Measurements from ENCODE around the gene PTPRO.

The PTPRO gene

DNA sequence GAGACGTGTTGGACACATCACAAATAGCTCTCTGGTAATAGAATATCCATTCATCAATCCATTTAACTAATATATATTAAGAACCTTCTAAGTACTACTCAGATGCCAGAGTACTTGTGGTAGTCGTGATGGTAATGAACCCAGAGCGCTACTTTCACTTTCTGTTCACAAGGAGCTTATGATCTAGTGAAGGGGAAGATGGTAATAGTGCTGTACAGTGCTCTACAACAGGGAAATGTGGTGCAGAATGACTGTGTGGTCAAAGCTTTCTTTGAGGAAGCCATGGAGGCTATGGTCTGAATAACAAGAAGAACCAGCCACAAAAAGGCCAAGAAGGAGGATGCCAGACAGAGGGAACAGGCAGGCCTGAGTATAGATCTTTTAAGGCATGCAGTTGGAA lies 212.0 kb downstream of the PTPRO start:
- Mint-ChIP-seq H3K9me3 (no peaks in the 10 kb centered on the region), H3K4me1 (peaks cover 6 to 7% of the 10 kb centered on the region in 2 donors), H3K27me3 (no peaks in the 10 kb centered on the region), H3K27ac (peak overlapping the region; percentile 53), H3K4me3 (peak overlapping the region; percentile 21 to 52), H3K36me3 (no peaks in the 10 kb centered on the region)
- no peak for DNase-seq
- peak; percentile 75 to 76 for ATAC-seq (replicated peaks)

DNA sequence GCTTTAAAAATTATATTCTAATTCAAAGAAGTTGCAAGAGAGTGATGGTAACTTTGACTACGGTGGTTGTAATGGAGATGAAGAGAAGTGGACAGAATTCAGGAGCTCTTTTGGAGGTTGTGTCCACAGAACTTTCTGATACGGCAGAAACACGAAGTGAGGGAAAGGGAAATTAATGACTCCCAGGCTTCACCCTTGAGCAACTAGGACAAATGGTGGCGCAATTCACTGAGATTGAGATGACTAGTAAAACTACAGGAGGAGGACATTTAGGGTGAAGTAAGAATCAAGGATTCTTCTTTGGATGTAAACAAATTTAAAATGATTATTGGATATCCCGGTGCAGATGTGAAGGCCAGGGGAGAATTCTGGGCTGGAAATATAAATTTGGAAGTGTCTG lies 212.6 kb downstream of the PTPRO start:
- ATAC-seq (replicated peaks) (no peak), DNase-seq (no peak)
- Mint-ChIP-seq H3K36me3 (no peaks in the 10 kb centered on the region), H3K4me3 (no peak overlapping the region), H3K27ac (no peak overlapping the region), H3K27me3 (no peaks in the 10 kb centered on the region), H3K4me1 (peaks cover 6 to 7% of the 10 kb centered on the region in 2 donors), H3K9me3 (no peaks in the 10 kb centered on the region)

DNA sequence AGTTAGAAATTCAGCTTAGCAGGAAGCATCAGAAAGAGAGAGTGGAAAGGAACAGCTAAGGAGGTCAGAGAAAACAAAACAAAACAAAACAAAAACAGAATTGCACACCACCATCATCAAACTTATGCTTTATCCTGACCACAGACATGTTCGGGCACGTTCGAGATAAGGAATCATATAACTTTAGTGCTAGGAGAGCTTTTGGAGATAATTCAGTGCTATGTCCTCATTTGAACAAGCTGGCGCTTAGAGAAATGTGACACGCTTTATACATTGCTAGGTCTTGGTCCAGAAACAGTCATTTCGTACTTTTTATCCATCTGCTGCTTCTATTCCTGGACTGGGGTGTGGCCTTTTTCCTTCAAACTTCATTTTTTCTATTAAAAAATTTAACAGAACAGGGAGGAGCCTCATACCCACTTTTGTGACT lies 213.1 kb downstream of the PTPRO start:
- no peak overlapping the region for H3K4me3 Mint-ChIP-seq
- no peaks in the 10 kb centered on the region for H3K36me3 Mint-ChIP-seq
- DNase-seq = no peak
- H3K4me1 Mint-ChIP-seq = peaks cover 6 to 7% of the 10 kb centered on the region in 2 donors
- no peaks in the 10 kb centered on the region for H3K27me3 Mint-ChIP-seq
- H3K9me3 Mint-ChIP-seq = no peaks in the 10 kb centered on the region
- H3K27ac Mint-ChIP-seq = no peak overlapping the region
- no peak for ATAC-seq (replicated peaks)

DNA sequence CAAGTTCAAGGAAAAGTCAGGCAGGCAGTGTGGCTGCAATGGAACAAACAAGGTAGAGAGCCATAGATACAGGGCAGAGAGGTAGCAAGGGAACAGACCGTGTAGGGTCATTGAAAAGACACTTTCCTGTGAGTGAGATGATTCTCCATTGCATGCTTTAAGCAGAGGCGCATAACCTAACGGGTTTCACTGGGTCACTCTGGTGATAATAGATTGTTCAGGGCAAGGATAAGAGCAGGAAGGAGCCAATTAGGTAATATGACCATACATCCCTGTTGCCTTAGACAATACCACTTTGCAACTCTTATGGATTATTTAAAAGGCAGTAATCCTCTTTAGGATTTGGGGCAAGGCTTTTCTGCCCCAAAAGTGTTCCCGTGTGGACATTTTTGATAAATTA lies 214.1 kb downstream of the PTPRO start:
- ATAC-seq (replicated peaks) (no peak), DNase-seq (no peak)
- H3K27me3 Mint-ChIP-seq = no peaks in the 10 kb centered on the region
- peaks cover 6 to 7% of the 10 kb centered on the region in 2 donors for H3K4me1 Mint-ChIP-seq
- H3K4me3 Mint-ChIP-seq = no peak overlapping the region
- no peaks in the 10 kb centered on the region for H3K9me3 Mint-ChIP-seq
- no peak overlapping the region for H3K27ac Mint-ChIP-seq
- no peaks in the 10 kb centered on the region for H3K36me3 Mint-ChIP-seq

DNA sequence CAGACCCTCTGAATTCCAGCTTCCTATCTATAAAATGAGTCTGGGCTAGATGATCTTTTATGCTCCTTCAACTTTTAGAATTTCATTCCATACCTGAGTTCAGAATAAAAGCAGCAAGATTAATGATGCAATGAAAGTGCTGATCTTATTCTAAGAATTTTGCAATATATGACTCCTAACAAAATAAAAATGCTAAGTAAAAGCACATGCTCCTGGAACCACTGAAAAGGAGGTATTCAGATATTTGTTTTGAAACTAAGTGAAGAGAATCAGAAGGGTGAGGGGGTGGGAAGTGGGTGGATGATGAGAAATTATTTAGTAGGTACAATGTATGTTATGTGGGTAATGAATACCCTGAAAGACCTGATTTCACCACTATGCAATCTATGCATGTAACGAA lies 216.6 kb downstream of the PTPRO start:
- DNase-seq (no peak), ATAC-seq (replicated peaks) (no peak)
- H3K27me3 Mint-ChIP-seq = no peaks in the 10 kb centered on the region
- no peak overlapping the region for H3K27ac Mint-ChIP-seq
- H3K9me3 Mint-ChIP-seq = no peaks in the 10 kb centered on the region
- no peak overlapping the region for H3K4me3 Mint-ChIP-seq
- no peaks in the 10 kb centered on the region for H3K36me3 Mint-ChIP-seq
- peaks cover 3 to 8% of the 10 kb centered on the region in 2 donors for H3K4me1 Mint-ChIP-seq

DNA sequence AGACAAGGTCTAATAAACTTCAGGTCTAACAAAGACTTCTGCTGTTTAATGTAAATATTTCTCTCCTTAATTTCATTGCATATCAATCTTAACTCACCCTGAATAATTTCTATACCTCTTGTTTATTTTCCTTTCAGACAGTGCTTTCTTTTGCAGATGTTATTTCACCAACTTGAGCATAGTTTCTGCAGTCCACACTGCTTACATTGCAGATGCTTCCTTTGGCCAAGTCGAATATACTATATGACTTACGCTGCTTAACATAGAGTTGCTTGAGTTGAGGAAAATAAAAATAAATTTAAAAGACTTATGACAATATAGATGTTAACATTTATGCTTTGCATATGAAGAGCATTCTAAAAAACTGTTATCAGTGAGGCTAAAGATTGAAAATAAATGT lies 217.7 kb downstream of the PTPRO start:
- H3K4me3 Mint-ChIP-seq = no peak overlapping the region
- no peak overlapping the region for H3K27ac Mint-ChIP-seq
- H3K36me3 Mint-ChIP-seq = no peaks in the 10 kb centered on the region
- ATAC-seq (replicated peaks) (no peak), DNase-seq (no peak)
- H3K9me3 Mint-ChIP-seq = no peaks in the 10 kb centered on the region
- H3K27me3 Mint-ChIP-seq = no peaks in the 10 kb centered on the region
- H3K4me1 Mint-ChIP-seq = peaks cover 6 to 19% of the 10 kb centered on the region in 2 donors

DNA sequence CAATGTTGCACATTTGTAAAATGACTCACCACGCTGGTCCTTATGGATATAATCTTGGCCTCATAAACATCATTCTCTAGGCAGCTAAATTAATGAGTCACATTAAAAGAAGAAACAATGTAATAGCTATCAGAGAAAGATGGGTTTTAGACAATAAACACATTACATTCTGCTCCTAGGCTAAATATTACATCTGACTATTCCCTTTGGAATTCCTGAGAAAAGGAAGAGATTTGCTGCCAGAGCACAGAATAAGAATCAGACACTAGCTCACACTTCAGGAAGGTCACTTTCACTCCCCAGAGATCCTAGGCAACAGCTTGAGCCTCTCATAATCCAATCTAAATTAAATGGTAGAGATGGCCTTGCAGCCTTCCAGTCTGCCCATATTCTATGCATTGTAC lies 218.2 kb downstream of the PTPRO start:
- no peak for ATAC-seq (replicated peaks)
- Mint-ChIP-seq H3K27ac (no peak overlapping the region), H3K4me1 (peaks cover 10 to 23% of the 10 kb centered on the region in 2 donors), H3K27me3 (no peaks in the 10 kb centered on the region), H3K36me3 (no peaks in the 10 kb centered on the region), H3K4me3 (no peak overlapping the region), H3K9me3 (no peaks in the 10 kb centered on the region)
- no peak for DNase-seq

DNA sequence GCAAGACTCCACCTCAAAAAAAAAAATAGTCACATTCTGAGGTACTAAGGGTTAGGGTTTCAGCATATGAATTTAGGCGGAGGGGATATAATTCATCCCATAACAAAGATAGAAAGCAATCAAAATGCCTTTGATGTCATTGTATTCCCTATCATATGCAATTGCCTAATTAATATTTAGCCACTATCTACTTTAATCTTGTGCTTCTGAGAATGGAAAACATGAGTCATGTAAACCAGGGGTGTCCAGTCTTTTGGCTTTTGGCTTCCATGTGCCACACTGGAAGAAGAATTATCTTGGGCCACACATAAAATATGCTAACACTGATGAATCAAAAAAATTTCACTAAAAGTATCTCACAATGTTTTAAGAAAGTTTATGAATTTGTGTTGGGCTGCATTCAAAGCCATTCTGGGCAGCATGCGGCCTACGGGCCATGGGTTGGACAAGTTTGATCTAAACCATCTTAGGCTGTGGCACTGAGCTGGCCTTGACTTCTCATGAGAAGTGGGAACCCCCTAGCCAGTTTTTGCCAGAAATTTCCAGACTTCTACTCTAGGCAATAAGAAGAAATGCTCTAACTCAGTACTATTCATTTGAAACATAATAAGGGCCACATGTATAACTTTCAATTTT lies 219.8 kb downstream of the PTPRO start:
- Mint-ChIP-seq H3K9me3 (no peaks in the 10 kb centered on the region), H3K27me3 (no peaks in the 10 kb centered on the region), H3K4me3 (no peak overlapping the region), H3K36me3 (no peaks in the 10 kb centered on the region), H3K4me1 (peaks cover 11 to 35% of the 10 kb centered on the region in 2 donors), H3K27ac (no peak overlapping the region)
- DNase-seq (no peak), ATAC-seq (replicated peaks) (no peak)

DNA sequence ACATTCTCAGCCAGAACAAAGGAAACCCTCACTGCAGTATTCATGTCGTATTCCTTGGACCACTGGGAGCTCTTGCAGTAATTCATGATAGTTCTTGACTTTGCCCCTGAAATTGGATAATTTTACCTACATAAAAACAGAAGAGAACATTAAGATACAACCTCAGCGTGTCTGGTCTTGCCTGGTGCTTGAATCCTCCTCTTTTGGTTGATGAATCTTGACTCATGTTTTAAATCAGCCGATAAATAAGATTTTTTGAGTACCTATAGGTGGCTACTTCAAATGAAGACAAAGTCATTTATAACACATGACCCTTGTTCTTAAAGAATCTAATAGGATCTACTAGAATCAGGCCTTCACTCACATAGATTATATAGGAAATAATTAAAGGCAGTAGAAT lies 221.0 kb downstream of the PTPRO start:
- Mint-ChIP-seq H3K27me3 (no peaks in the 10 kb centered on the region), H3K9me3 (no peaks in the 10 kb centered on the region), H3K4me1 (peaks cover 11 to 48% of the 10 kb centered on the region in 2 donors), H3K36me3 (no peaks in the 10 kb centered on the region), H3K4me3 (no peak overlapping the region), H3K27ac (peak overlapping the region; percentile 51)
- DNase-seq (no peak), ATAC-seq (replicated peaks) (no peak)

DNA sequence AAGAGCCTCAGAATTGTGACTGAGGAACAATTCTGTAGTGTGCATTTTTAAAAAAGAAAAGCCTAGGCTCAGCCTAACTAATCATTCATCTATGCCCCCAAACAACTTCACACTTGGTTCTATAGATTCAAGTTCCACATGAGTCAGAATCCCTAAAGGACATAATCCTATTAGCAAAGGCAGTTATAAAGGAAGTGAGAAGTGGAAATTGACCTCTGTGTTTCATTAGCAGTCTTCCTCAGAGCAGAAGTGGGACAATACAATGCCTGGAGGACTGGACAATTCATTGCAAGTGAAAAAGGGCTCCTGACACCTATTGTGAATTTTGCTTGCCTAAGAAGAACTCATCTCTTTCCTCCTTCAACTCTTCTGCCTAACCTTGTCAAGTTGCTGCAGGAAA lies 222.3 kb downstream of the PTPRO start:
- peaks cover 11 to 57% of the 10 kb centered on the region in 2 donors for H3K4me1 Mint-ChIP-seq
- H3K27ac Mint-ChIP-seq = peak overlapping the region; percentile 85
- no peaks in the 10 kb centered on the region for H3K9me3 Mint-ChIP-seq
- DNase-seq = no peak
- no peaks in the 10 kb centered on the region for H3K27me3 Mint-ChIP-seq
- peak; percentile 47 to 50 for ATAC-seq (replicated peaks)
- peaks cover 3% of the 10 kb centered on the region in 2 donors for H3K36me3 Mint-ChIP-seq
- H3K4me3 Mint-ChIP-seq = peak overlapping the region in 1 of 2 donors; percentile 40

DNA sequence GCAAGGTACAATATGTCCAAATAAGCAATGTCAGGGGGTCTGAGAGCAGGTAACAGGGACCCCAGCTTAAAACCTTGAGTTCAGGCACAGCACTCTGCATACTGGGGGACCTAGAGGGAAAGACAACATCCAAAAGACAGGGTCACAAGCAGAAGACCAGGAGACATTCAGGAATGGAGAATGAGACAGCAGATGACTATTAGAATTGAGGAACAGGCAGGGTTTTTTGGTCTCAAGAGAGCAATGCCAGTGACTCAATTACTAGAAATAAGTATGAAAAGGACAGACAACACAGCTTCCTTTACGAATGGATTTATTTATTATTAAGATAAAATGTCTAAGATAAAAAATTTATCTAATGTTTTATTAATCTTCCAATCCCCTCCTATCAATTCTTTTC lies 223.0 kb downstream of the PTPRO start:
- H3K4me1 Mint-ChIP-seq = peaks cover 11 to 62% of the 10 kb centered on the region in 2 donors
- peak overlapping the region; percentile 92 for H3K27ac Mint-ChIP-seq
- no peaks in the 10 kb centered on the region for H3K27me3 Mint-ChIP-seq
- H3K4me3 Mint-ChIP-seq = peak overlapping the region; percentile 24 to 40
- peaks cover 4 to 6% of the 10 kb centered on the region in 2 donors for H3K36me3 Mint-ChIP-seq
- no peaks in the 10 kb centered on the region for H3K9me3 Mint-ChIP-seq
- DNase-seq (no peak), ATAC-seq (replicated peaks) (peak in 1 of 2 donors; percentile 29)

DNA sequence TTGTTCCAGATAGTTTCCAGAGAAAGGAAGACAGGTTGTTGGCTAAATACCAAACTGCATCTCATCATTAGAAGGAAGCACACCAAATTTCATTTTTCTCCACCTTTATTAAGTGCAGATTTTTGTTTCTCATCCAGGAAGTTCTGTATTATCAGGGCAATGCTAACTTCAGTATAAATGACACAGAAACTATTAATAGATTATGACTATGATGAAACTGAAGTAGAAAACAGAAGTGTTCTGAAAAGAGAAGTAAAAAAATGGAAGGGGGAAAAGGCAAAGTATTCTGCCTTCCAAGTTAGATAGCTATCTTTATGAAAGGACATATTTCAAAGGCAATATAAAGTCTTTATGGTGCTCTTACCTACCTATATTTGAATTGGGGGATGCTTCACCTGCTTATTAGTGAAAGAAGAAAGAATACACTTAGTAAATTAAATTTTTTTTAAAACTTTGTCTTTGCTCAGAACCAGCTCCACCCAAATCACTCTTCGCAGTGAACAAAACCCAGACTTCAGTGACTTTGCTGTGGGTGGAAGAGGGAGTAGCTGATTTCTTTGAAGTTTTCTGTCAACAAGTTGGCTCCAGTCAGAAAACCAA lies 223.9 kb downstream of the PTPRO start:
- Mint-ChIP-seq H3K9me3 (no peaks in the 10 kb centered on the region), H3K4me3 (peak overlapping the region; percentile 72 to 78), H3K27ac (peak overlapping the region; percentile 92), H3K27me3 (no peaks in the 10 kb centered on the region), H3K36me3 (peaks cover 4 to 6% of the 10 kb centered on the region in 2 donors), H3K4me1 (peaks cover 11 to 71% of the 10 kb centered on the region in 2 donors)
- ATAC-seq (replicated peaks) = peak; percentile 82 to 86
- no peak for DNase-seq

DNA sequence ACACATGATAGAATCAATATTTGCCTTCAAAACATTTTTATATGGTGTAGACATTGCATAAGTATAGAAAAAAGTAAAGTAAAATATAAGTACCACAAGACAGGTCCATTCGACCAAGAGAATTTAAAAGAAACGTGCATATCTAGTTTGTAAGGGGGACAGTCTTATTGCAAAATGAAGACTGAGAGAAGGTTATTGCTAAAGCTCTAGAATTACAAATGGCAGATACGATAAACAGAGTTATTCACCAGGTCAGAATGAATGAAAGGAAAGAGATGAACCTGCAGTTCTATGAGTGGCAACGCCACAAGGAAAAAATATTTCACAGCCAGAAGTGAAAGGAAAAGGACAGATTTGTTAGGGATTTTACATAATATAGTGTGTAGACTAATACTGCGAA lies 224.8 kb downstream of the PTPRO start:
- Mint-ChIP-seq H3K27ac (peak overlapping the region; percentile 74), H3K4me3 (peak overlapping the region; percentile 72 to 78), H3K9me3 (no peaks in the 10 kb centered on the region), H3K27me3 (no peaks in the 10 kb centered on the region), H3K4me1 (peaks cover 11 to 71% of the 10 kb centered on the region in 2 donors), H3K36me3 (peaks cover 4 to 6% of the 10 kb centered on the region in 2 donors)
- ATAC-seq (replicated peaks) = no peak
- no peak for DNase-seq

DNA sequence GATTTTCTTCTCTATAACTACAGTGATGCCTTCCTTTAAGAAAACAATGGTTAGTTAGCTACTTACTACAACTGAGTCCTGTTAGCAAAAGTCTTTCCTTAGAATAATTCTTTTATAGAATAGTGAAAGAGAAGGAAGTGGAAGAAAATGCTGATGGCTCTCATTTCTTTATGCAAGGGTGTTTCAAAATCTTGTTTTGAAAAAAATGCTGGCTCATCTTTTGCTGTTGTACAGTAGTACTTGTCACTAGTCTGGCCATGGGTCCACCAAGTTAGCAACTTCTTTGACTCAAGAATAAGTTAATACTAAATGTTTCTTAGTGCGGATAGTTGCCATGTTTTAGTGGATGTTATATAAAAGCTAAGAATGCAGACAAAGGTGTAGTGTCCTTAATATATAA lies 225.4 kb downstream of the PTPRO start:
- Mint-ChIP-seq H3K4me3 (peak overlapping the region; percentile 72 to 78), H3K4me1 (peaks cover 11 to 71% of the 10 kb centered on the region in 2 donors), H3K36me3 (peaks cover 6% of the 10 kb centered on the region in 2 donors), H3K27ac (peak overlapping the region; percentile 74), H3K9me3 (no peaks in the 10 kb centered on the region), H3K27me3 (no peaks in the 10 kb centered on the region)
- no peak for DNase-seq
- ATAC-seq (replicated peaks) = no peak

DNA sequence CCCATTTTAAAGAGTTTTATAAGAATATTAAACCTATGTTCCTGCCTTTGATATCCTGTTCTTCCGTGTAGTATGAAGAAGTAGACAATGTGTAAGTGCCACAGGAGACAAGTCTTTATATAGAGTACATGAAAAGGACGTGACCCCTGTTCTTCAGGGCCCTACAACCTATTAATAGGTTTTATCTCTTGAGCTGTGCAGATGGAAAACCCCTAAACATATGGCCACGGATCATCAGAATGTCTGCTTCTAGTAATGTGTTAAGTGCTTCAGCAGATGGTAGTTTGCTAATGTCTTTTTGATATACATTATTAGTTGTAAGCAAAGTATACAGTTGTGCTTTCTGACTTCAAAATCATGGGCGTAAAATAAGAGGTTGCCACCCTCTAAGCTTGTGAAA lies 228.5 kb downstream of the PTPRO start:
- no peaks in the 10 kb centered on the region for H3K9me3 Mint-ChIP-seq
- no peak for DNase-seq
- no peak overlapping the region for H3K4me3 Mint-ChIP-seq
- H3K36me3 Mint-ChIP-seq = peaks cover 17 to 23% of the 10 kb centered on the region in 2 donors
- peak; percentile 33 to 48 for ATAC-seq (replicated peaks)
- no peaks in the 10 kb centered on the region for H3K27me3 Mint-ChIP-seq
- peaks cover 3 to 45% of the 10 kb centered on the region in 2 donors for H3K4me1 Mint-ChIP-seq
- H3K27ac Mint-ChIP-seq = no peak overlapping the region

All from stimulated activated naive B cell treated with anti-CD40 and anti-IgM and Interleukin-4, amounts not matched to agents 10 μg/mL and 1 μg/mL and 100 μg/mL, for 72 hours (primary cell).